ENCODE results near the gene NOLC1. TPM values are rescaled to one million over a fixed set of nuclear protein-coding genes. Genes with fewer than 3 reads are reported as not detected.

NOLC1 gene
- total and polyA plus RNA-seq, 2 of the 13 experiments (the other 11 are each of a cell fraction or from before 2014, with no cell fraction given): 50.6 to 81.0 TPM

DNA sequence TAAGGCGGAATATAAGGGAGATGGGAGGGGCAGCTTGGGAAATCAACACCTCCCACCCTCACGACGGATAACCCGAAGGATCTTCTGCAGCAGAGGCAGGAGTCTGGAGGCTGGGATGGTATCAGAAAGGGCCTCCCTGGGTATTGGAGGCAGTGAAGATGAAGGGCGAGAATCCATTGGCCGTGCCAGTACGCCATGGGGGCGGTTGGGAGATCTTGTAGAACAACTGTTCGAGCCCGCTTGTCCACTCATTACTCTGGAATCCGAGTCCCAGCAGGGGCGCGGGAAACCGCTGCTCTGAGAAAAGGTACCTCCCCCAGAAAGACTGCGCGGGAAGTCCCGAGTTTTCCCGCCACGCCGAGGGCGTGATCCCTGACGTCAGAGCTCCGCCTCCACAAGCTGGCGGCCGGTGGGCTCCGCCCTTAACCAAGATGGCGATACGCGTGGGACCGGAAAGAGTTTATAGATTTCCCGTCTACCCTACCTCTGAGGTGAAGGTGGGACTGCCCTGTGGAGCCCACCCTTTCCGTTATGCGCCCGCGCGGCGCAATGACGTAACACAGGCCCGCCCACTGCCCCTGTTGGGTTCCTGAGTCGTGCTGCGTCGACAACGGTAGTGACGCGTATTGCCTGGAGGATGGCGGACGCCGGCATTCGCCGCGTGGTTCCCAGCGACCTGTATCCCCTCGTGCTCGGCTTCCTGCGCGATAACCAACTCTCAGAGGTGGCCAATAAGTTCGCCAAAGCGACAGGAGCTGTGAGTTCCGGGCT is at the start of gene NOLC1 (continued):
- TF ChIP-seq, protein P1, sequence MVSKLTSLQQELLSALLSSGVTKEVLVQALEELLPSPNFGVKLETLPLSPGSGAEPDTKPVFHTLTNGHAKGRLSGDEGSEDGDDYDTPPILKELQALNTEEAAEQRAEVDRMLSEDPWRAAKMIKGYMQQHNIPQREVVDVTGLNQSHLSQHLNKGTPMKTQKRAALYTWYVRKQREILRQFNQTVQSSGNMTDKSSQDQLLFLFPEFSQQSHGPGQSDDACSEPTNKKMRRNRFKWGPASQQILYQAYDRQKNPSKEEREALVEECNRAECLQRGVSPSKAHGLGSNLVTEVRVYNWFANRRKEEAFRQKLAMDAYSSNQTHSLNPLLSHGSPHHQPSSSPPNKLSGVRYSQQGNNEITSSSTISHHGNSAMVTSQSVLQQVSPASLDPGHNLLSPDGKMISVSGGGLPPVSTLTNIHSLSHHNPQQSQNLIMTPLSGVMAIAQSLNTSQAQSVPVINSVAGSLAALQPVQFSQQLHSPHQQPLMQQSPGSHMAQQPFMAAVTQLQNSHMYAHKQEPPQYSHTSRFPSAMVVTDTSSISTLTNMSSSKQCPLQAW (CRISPR knock-in tag; IDR thresholded peaks at IDR 0.05): peak; percentile 79
- TF ChIP-seq, protein P2, sequence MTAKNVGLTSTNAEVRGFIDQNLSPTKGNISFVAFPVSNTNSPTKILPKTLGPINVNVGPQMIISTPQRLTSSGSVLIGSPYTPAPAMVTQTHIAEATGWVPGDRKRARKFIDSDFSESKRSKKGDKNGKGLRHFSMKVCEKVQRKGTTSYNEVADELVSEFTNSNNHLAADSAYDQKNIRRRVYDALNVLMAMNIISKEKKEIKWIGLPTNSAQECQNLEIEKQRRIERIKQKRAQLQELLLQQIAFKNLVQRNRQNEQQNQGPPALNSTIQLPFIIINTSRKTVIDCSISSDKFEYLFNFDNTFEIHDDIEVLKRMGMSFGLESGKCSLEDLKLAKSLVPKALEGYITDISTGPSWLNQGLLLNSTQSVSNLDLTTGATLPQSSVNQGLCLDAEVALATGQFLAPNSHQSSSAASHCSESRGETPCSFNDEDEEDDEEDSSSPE (CRISPR knock-in tag; IDR thresholded peaks at IDR 0.05): peak; percentile 100
- TF ChIP-seq TMF1 (CRISPR knock-in tag; IDR thresholded peaks at IDR 0.05; ENCODE audit: low read depth): peak; percentile 93
- TF ChIP-seq GABPA (IDR thresholded peaks at IDR 0.05; ENCODE audit: low read depth, low read length): peak; percentile 85
- TF ChIP-seq GABPA (CRISPR knock-in tag; IDR thresholded peaks at IDR 0.05; ENCODE audit: low read depth): peak; percentile 97
- TF ChIP-seq, protein P3, sequence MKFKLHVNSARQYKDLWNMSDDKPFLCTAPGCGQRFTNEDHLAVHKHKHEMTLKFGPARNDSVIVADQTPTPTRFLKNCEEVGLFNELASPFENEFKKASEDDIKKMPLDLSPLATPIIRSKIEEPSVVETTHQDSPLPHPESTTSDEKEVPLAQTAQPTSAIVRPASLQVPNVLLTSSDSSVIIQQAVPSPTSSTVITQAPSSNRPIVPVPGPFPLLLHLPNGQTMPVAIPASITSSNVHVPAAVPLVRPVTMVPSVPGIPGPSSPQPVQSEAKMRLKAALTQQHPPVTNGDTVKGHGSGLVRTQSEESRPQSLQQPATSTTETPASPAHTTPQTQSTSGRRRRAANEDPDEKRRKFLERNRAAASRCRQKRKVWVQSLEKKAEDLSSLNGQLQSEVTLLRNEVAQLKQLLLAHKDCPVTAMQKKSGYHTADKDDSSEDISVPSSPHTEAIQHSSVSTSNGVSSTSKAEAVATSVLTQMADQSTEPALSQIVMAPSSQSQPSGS (CRISPR knock-in tag; IDR thresholded peaks at IDR 0.05): peak; percentile 92
- TF ChIP-seq, protein P4, sequence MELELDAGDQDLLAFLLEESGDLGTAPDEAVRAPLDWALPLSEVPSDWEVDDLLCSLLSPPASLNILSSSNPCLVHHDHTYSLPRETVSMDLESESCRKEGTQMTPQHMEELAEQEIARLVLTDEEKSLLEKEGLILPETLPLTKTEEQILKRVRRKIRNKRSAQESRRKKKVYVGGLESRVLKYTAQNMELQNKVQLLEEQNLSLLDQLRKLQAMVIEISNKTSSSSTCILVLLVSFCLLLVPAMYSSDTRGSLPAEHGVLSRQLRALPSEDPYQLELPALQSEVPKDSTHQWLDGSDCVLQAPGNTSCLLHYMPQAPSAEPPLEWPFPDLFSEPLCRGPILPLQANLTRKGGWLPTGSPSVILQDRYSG (CRISPR knock-in tag; IDR thresholded peaks at IDR 0.05): no peak
- TF ChIP-seq HCFC1 (IDR thresholded peaks at IDR 0.05; ENCODE audit: low read depth, low read length): peak; percentile 83
- TF ChIP-seq SALL1 (CRISPR knock-in tag; IDR thresholded peaks at IDR 0.05): peak; percentile 87
- no peak; the same call in 1 of the 2 replicates for TF ChIP-seq PAX8 (CRISPR knock-in tag; IDR thresholded peaks at IDR 0.05; ENCODE audit: borderline replicate concordance)
- TF ChIP-seq ATF1 (CRISPR knock-in tag; IDR thresholded peaks at IDR 0.05): peak; percentile 99
- no peak for TF ChIP-seq SRSF9 (IDR thresholded peaks at IDR 0.05; ENCODE audit: borderline replicate concordance, insufficient read depth, low read depth, low read length, poor library complexity, severe bottlenecking)
- TF ChIP-seq, protein P5, sequence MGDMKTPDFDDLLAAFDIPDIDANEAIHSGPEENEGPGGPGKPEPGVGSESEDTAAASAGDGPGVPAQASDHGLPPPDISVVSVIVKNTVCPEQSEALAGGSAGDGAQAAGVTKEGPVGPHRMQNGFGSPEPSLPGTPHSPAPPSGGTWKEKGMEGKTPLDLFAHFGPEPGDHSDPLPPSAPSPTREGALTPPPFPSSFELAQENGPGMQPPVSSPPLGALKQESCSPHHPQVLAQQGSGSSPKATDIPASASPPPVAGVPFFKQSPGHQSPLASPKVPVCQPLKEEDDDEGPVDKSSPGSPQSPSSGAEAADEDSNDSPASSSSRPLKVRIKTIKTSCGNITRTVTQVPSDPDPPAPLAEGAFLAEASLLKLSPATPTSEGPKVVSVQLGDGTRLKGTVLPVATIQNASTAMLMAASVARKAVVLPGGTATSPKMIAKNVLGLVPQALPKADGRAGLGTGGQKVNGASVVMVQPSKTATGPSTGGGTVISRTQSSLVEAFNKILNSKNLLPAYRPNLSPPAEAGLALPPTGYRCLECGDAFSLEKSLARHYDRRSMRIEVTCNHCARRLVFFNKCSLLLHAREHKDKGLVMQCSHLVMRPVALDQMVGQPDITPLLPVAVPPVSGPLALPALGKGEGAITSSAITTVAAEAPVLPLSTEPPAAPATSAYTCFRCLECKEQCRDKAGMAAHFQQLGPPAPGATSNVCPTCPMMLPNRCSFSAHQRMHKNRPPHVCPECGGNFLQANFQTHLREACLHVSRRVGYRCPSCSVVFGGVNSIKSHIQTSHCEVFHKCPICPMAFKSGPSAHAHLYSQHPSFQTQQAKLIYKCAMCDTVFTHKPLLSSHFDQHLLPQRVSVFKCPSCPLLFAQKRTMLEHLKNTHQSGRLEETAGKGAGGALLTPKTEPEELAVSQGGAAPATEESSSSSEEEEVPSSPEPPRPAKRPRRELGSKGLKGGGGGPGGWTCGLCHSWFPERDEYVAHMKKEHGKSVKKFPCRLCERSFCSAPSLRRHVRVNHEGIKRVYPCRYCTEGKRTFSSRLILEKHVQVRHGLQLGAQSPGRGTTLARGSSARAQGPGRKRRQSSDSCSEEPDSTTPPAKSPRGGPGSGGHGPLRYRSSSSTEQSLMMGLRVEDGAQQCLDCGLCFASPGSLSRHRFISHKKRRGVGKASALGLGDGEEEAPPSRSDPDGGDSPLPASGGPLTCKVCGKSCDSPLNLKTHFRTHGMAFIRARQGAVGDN (CRISPR knock-in tag; IDR thresholded peaks at IDR 0.05): peak; percentile 96
- peak; percentile 92 for TF ChIP-seq HNRNPLL (IDR thresholded peaks at IDR 0.05; ENCODE audit: low read depth, low read length, poor library complexity, severe bottlenecking)
- TF ChIP-seq, protein P6, sequence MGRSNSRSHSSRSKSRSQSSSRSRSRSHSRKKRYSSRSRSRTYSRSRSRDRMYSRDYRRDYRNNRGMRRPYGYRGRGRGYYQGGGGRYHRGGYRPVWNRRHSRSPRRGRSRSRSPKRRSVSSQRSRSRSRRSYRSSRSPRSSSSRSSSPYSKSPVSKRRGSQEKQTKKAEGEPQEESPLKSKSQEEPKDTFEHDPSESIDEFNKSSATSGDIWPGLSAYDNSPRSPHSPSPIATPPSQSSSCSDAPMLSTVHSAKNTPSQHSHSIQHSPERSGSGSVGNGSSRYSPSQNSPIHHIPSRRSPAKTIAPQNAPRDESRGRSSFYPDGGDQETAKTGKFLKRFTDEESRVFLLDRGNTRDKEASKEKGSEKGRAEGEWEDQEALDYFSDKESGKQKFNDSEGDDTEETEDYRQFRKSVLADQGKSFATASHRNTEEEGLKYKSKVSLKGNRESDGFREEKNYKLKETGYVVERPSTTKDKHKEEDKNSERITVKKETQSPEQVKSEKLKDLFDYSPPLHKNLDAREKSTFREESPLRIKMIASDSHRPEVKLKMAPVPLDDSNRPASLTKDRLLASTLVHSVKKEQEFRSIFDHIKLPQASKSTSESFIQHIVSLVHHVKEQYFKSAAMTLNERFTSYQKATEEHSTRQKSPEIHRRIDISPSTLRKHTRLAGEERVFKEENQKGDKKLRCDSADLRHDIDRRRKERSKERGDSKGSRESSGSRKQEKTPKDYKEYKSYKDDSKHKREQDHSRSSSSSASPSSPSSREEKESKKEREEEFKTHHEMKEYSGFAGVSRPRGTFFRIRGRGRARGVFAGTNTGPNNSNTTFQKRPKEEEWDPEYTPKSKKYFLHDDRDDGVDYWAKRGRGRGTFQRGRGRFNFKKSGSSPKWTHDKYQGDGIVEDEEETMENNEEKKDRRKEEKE (IDR thresholded peaks at IDR 0.05): no peak
- TF ChIP-seq TBL1XR1 (IDR thresholded peaks at IDR 0.05; ENCODE audit: borderline replicate concordance, low read length, partially characterized antibody): no peak

Data from HepG2 (cell line).